GM18526 (cell line): Measurements from ENCODE around the gene CXCR6.

Source experiments
- POLR2A ChIP-seq: IDR thresholded peaks from 3 replicates; pipeline ENCODE4 v1.6.1; 2011; ENCODE audit not compliant: insufficient read length; ENCODE audit errors: extremely low read depth

Gene CXCR6

DNA sequence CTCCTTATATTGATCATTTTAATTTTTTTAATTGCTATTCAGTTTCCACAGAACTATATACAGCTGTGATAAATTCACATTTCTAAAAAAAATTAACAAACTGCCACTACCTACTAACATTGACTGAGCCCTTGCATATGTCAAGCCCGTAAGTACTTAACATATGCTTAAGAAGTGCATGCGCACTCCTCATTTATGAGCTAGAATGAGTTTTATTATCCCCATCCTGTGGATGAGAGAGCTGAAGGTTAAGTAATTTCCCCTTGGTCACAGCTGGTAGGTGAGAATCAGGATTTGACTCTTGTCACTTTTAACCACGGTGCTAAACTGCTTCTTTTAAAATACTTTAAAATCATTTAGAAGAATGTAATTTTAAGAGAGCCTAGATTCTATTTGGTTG is 25.9 kb downstream of the CXCR6 start:
- TF ChIP-seq POLR2A: no peak

DNA sequence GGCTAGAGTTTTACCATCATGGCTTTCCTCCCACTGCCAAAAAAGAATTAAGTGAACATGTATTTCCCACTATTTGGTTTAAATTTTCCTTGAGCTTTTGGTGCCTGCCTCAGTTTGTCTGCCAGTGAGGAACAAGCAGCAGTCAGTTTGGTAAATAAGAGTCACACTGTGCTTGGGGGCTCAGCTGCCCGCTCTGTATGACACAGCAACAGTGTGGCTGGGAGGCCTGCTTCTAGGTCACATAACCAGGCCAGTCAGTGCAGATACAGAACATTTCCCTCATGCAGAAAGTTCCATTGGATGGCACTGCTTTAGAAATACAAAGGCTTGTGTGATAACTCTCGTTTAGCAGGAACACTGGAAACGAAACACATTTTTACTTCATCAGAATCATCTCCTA is 26.7 kb downstream of the CXCR6 start:
- TF ChIP-seq POLR2A: no peak

- TF ChIP-seq POLR2A: no peak
Observed at GRCh38 chr3:45972534-45973402, 29.5 kb downstream of the CXCR6 start.

GRCh38 chr3:45974686-45975085 is 31.4 kb downstream of the CXCR6 start:
- TF ChIP-seq POLR2A: no peak

GRCh38 chr3:45975686-45976085 is 32.4 kb downstream of the CXCR6 start:
- TF ChIP-seq POLR2A: no peak

DNA sequence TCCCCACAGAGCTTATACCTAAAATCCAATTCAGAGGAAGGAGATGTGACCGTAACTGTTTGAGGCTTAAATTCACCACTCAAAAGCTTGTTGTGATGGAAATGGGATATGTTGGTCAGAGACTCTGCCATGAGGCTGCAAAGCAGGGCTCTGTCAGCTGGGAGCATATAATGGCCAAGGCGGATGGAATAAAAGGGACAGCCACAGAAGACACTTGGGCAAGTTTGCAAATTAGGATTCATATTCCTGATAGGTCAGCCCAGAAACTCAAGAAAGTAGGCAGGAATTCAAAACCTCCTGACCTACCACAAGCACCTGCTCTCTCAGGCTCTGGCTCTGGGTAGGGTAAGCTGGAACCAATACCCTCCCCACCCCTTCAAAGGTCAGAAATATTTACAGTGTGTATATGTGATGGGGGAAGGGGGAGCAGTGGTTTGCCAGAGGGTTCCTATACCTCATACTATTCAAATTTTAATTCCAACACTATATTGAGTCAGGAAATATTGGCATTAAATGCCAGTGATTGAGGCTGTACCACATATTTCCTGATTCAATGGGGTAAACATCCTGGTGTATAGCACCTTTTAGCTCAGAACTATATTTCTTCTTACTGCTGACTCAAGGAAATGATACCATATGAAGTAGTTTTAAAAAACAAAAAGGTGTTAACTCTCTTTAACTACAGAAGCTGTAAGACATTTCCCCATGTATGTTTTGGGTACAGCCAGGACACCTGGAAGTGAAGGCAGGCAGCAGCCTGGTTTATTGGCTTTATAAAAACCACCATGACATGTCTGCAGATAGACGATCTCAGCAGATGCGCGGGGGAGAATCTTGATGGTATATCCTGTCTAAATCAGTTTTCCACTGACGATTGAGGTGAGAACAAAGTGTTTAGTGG is 33.2 kb downstream of the CXCR6 start:
- TF ChIP-seq POLR2A: no peak

DNA sequence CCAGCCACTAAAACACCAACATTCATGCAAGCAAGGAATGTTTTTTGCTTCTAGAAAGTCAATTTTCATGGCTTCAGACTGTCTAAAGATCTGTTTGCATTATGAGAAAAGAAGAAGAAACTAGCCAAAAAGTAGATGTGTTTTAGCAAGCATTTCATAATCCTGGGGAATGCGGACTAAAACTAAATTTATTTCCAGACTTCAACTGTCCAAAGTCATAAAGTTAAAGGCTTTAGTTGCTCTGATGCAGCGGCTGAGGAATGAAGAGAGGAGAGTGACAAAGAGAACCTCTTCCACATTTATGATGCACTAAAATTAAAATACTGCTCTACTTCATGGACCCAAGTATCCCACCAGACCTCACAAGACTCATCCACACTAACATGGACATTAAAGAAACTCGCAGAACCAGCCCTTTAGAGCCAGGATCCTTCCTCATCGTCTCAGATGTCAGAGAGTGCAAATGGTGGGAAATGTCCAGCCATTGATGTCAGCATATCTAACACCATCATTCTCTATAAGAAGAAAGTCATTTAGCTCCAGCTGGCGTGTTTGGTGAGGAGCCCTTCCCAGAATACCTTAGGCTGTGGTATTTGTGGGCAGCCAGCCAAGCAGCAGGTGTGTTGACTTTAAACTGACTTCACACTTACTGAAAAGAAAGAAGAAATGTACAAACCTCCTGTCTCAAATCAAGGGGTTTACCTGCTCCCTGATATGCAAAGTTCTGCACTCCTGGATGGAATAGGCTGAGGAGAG is 34.9 kb downstream of the CXCR6 start:
- no peak for TF ChIP-seq POLR2A

- TF ChIP-seq POLR2A: no peak
Observed at GRCh38 chr3:45979378-45979777, 36.1 kb downstream of the CXCR6 start.

- TF ChIP-seq POLR2A: no peak
Observed at GRCh38 chr3:45980229-45980813, 37.1 kb downstream of the CXCR6 start.

- no peak for TF ChIP-seq POLR2A
Observed at GRCh38 chr3:45980819-45981218, 37.6 kb downstream of the CXCR6 start.

GRCh38 chr3:45981346-45982074 is 38.2 kb downstream of the CXCR6 start:
- TF ChIP-seq POLR2A: no peak

GRCh38 chr3:45983770-45984169 is 40.5 kb downstream of the CXCR6 start:
- TF ChIP-seq POLR2A: no peak

GRCh38 chr3:45984331-45985312 is 41.4 kb downstream of the CXCR6 start:
- TF ChIP-seq POLR2A: no peak
